Measurements from ENCODE around the gene NOS1AP.

NOS1AP gene

GRCh38 chr1:162088281-162088969 is 18.9 kb downstream of the NOS1AP start:
- H3K4me3 ChIP-seq (ENCODE audit: low read depth, low read length), result no peak overlapping the region

- no peak overlapping the region for H3K4me3 ChIP-seq (ENCODE audit: low read depth, low read length)
Observed at GRCh38 chr1:162089748-162090147, 20.3 kb downstream of the NOS1AP start.

- H3K4me3 ChIP-seq (ENCODE audit: low read depth, low read length), result no peak overlapping the region
Observed at GRCh38 chr1:162090378-162090777, 20.9 kb downstream of the NOS1AP start.

DNA sequence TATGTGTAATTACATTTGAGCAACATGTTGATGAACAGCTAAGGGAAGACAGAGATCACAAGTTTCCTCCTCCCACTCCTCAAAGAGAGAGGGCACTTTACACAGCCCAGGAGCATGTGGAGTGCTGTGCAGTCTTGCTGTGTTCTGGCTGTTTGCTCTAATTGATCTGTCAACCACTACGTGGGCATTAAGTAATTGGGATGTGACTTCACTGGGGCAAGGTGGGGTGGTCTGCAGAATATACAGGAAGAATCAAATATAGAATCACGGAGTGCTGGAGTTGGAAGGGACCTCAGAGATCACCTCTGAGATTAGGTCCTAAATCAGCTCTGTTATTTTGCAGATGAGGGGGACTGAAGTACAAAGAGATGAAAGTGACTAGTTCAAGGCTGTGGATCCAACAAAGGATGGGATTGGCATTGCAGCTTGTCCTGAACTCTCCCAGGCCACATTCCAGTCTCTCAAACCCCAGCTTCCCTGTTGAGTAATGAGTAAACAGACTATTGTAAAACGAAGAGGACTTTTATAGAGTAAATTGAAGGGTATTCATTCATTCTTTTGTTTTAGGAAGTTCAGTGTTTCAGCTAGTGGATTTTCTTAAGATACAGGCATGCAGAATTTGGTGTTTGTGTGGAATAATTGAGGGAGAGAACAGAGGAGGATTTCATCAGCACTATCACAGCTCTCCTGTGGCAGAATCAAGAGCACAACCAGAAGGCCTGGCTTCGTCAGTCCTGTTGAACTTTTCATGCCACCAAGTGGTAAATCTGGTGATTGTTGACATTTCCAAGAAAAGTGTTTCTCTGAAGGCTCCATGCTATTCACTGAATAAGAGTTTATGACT is 22.4 kb downstream of the NOS1AP start:
- H3K4me3 ChIP-seq (ENCODE audit: low read depth, low read length), result no peak overlapping the region

GRCh38 chr1:162093095-162093494 is 23.6 kb downstream of the NOS1AP start:
- H3K4me3 ChIP-seq (ENCODE audit: low read depth, low read length), result no peak overlapping the region

DNA sequence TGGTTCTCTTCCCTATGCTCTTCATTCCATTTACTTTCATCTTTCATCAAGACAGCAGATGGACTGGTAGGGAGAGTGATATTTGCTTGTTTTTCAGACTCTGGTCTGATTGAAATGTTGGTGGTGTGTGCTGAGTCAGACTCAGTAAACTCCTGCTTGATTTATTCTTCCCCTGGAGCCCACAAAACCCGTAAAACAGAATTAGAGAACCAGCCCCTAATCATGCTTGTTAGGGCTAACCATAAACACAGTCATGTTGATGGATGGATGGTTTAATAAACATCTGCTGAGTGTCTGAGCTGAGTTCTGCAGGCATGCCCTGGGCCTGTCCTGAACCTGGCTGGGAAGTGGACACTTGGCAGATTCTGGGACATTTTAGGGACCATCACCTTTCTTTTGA is 24.8 kb downstream of the NOS1AP start:
- no peak overlapping the region for H3K4me3 ChIP-seq (ENCODE audit: low read depth, low read length)

DNA sequence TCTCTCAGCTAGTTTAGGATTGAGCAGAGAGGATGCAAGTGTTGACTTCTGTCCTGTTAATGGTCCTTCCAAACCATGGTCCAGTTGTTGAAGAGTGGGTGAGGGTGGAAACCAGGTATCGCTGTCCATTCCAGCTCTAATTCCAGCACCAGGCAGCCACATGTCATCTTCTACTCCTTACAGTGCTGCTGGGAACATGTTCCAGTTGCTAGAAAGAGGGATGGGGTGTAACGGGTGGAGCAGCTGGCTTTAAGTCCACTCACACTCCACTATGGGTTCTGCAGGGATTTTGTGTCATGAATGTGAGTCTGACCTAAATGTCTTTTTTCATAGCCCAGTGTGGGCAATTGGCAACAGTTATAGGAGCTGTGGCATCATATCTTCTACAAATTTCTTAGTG is 25.2 kb downstream of the NOS1AP start:
- H3K4me3 ChIP-seq (ENCODE audit: low read depth, low read length), result no peak overlapping the region

DNA sequence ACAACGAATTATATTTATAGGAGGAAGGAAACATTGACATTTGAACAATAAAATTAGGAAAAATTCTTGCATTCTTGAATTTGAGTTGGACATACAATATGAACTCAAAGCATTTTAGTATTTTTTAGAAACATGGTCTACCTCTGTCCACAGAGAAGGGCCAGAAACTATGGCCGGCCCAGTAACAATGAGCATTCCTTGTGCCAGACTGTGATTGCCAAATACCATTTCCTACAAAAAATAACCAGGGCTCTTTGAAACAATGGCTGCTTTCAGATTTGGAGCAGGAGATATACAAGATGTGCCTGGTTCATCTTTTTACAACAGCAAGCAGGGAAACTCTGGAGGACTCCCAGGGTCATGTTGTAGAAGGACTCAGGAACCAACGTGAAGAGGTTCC is 38.4 kb downstream of the NOS1AP start:
- no peak overlapping the region for H3K4me3 ChIP-seq (ENCODE audit: low read depth, low read length)

DNA sequence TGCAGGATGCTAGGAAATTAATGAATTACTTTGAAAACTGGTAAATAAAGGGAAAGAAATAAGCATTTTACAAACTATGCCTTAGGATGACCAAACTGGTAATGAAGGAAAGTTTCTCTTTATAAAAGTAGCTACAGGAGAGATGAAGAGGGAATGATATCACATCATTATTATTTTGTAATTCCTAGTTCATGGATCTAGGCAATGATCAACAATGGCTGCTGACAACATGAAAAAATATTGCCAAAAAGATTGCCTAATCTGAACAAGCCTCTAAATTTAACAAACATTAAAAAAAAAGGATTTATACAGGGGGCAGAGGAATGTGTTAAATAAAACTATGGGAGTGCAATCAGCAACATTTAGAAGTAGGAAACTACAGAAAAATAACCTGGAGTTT is 38.9 kb downstream of the NOS1AP start:
- no peak overlapping the region for H3K4me3 ChIP-seq (ENCODE audit: low read depth, low read length)

DNA sequence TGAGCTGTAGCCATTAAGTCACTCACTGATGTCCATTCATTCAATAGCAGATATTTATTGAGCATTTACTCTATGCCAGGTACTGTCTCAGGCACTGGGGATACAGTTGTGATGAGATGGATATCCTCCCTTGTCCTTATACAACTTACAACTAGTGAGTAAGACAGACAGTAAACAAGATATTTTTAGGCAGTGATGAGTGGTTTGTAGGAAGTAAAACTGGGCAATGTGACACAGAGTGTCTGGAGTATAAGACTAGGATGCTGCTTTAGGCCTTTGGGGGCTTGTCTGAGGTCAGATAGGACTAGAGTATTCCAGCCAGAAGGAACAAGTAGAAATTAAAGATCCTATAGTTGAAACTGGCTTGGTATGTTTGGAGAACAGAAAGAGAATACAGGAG is 41.4 kb downstream of the NOS1AP start:
- no peak overlapping the region for H3K4me3 ChIP-seq (ENCODE audit: low read depth, low read length)

DNA sequence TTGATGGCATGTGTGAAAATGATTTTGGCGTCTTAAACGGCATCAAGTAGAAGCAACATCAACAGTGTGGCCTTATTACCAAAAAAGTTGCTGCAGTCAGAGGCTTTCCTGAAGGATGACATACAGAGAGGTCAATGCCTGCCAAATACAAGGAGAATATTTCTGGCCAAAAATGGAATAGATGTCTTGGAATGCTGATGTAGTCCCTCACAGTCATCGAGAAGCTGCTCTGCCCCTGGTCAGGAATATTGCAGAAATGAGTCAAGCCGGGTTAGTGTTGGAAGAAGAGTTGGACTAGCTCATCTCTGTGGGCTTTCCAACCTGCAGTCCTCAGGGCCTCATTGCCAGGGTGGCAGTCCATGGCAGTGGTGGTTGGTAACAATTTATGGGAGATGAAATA is 42.1 kb downstream of the NOS1AP start:
- no peak overlapping the region for H3K4me3 ChIP-seq (ENCODE audit: low read depth, low read length)

DNA sequence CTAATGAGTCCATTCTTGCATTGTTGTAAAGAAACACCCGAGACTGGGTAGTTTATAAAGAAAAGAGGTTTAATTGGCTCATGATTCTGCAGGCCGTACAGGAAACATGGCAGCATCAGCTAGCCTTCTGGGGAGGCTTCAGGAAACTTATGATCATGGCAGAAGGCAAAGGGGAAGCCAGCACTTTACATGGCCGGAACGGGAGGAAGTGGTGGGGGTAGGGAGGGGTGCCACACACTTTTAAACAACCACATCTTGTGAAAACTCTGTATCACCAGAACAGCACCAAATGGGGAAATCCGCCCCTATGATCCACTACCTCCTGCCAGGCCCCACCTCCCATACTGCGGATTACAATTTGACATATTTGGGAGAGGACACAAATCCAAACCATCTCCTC is 43.9 kb downstream of the NOS1AP start:
- H3K4me3 ChIP-seq (ENCODE audit: low read depth, low read length), result no peak overlapping the region

DNA sequence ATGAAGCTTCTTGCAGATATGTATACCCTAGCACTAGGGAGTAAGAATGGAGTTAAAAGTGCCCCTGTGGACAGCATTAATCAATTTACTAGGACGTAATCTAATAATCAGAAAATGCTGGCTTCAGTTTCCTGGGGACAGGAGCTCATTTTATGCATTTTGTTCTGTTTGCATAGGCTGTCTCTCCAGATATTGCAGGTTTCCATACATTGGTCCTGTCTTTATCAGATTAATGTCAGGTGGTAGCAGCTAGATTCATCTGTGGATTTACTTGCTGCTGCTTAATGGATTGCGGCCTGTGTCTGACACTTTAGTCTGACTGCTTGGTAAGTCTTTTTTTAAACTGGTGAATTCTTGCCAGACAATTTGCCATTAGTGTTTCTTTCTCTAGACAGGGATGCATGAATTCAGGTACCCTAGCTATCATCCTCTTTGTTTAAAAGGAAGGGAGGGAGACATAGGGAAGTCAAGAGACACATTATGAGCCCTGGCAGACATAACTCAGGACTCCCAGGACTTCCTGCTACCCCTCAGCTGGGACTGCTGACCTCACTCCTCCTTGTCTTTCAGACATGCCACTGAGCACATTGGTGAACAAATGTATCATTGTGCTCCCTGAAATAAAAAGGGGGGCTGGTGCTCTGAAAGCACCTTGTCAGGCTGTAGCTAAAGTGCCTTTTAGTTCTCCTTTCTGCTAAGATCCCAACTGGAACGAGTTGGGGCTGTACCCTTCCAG is 47.7 kb downstream of the NOS1AP start:
- no peak overlapping the region for H3K4me3 ChIP-seq (ENCODE audit: low read depth, low read length)

DNA sequence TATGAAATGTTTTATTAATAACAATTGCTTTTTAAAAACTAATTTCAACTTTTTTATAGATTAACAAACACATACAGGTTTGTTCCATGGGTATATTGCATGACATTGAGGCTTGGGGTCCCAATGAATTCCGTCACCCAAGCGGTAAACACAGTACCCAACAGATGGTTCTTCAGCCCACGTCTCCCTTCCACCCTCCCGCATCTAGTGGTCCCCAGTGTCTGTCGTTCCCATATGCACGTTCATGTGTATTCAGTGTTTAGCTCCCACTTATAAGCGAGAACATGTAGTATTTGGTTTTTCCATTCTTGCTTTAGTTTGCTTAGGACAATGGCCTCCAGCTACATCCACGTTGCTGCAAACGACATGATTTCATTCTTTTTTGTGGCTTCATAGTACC is 48.6 kb downstream of the NOS1AP start:
- no peak overlapping the region for H3K4me3 ChIP-seq (ENCODE audit: low read depth, low read length)

- no peak overlapping the region for H3K4me3 ChIP-seq (ENCODE audit: low read depth, low read length)
Observed at GRCh38 chr1:162128693-162129356, 59.3 kb downstream of the NOS1AP start.

- no peak overlapping the region for H3K4me3 ChIP-seq (ENCODE audit: low read depth, low read length)
Observed at GRCh38 chr1:162130308-162130707, 60.8 kb downstream of the NOS1AP start.

DNA sequence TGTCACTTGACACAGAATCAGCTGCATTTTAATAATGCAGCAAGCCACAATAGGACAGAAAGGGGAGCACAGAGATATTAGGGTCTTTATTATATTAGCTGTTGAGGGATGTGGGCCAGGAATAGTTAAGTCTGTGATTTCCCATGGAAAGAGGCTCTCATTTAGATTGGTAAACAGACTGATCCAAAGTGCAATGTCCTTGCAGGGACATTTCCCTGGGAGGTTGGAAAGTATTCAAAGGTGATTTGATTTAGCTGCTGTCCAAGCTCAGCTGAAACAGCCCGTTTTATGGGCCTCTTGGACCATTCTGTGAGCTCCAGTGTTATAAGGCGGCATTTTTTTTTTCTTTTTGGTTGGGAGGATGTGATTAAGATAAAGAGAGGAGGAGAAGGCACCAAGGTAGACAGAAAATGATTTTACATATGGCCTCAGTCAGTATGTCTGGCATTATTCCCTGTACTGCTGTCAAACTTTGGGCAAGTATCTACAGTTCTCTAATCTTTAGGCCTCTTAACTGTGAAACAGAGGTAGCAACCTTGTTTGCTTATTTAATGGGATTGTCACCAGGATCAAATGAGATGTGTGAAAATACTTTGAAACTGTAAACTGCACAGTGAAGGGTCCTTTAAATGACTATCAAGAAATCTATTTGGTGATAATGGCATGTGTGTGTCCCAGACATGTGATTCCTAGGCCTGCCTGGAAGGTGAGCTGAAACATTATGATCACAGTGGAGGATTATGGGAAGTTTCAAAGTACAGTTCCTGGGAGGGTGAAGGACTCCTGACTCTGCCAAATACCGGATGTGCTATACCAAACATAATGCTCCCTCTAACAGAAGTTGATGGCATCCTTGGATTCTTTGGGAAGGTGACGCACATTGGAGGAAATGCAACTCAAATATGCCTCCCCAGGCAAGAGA is 62.2 kb downstream of the NOS1AP start:
- H3K4me3 ChIP-seq (ENCODE audit: low read depth, low read length), result no peak overlapping the region

- no peak overlapping the region for H3K4me3 ChIP-seq (ENCODE audit: low read depth, low read length)
Observed at GRCh38 chr1:162133566-162133965, 64.1 kb downstream of the NOS1AP start.

- H3K4me3 ChIP-seq (ENCODE audit: low read depth, low read length), result no peak overlapping the region
Observed at GRCh38 chr1:162134646-162135045, 65.2 kb downstream of the NOS1AP start.

DNA sequence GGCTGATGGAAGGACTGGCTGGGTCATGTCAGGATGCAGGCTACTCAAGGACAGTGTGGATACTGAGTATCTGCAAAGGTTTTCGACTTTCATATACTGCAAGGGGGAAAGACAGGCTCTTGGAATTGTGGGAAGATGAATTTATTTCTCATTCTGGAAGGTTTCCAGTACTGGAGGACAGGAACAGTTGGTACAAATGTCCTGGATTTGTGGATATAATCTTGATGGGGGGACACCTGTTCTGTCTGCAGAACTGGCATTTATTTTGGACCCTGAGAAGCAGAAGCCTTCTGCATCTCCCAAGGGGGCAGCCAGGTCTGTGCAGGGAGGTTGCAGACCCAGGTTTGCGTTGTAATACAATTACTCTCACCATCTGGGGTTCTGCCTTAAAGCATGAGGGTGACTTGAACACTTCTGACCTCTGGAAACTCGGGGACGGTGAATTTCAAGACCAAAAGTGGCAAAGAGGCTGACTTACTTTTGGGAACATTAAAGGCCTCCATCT is 65.8 kb downstream of the NOS1AP start:
- H3K4me3 ChIP-seq (ENCODE audit: low read depth, low read length), result no peak overlapping the region
